Neural progenitor cell (in vitro differentiated cells): ENCODE data around the gene DAGLB. TPM values are rescaled to one million over a fixed set of nuclear protein-coding genes. Genes with fewer than 3 reads are reported as not detected.

ENCODE experiments used
- DNase-seq: peaks from one replicate; pipeline ENCODE4 v3.0.0-alpha.2; 2016; ENCODE audit warnings: low spot score
- H2AFZ ChIP-seq: fragments of 200-600 bp; sonication (generic); replicated peaks from 2 replicates; pipeline ENCODE4 v1.6.1; 2016; ENCODE audit warnings: antibody characterized with exemption
- H3F3A ChIP-seq: fragments of 200-600 bp; sonication (generic); 2 replicates; pipeline ENCODE4 v1.6.1; 2016; ENCODE audit warnings: antibody characterized with exemption, low read depth
- H3K27ac ChIP-seq: fragments of 200-600 bp; sonication (generic); 2 replicates; pipeline ENCODE4 v1.5.1; 2016; ENCODE audit warnings: mild to moderate bottlenecking
- H3K27me3 ChIP-seq: fragments of 200-600 bp; sonication (generic); 2 replicates; pipeline ENCODE4 v1.6.1; 2016; ENCODE audit warnings: mild to moderate bottlenecking, moderate library complexity
- H3K36me3 ChIP-seq: fragments of 200-600 bp; sonication (generic); 2 replicates; pipeline ENCODE4 v1.5.1; 2016
- H3K4me1 ChIP-seq: fragments of 200-600 bp; sonication (generic); 2 replicates; pipeline ENCODE4 v1.6.1; 2016; ENCODE audit warnings: mixed run types
- H3K4me2 ChIP-seq: fragments of 200-600 bp; sonication (generic); 2 replicates; pipeline ENCODE4 v1.6.1; 2016
- H3K4me3 ChIP-seq: fragments of 200-600 bp; sonication (generic); 2 replicates; pipeline ENCODE4 v1.5.1; 2016
- H3K79me2 ChIP-seq: fragments of 200-600 bp; sonication (generic); 2 replicates; pipeline ENCODE4 v1.6.1; 2016; ENCODE audit warnings: low read depth
- H3K9ac ChIP-seq: fragments of 200-600 bp; sonication (generic); 2 replicates; pipeline ENCODE4 v1.6.1; 2016
- H3K9me3 ChIP-seq: fragments of 200-600 bp; sonication (generic); 2 replicates; pipeline ENCODE4 v1.5.1; 2016; ENCODE audit warnings: low read depth
- H4K20me1 ChIP-seq: fragments of 200-600 bp; sonication (generic); 2 replicates; pipeline ENCODE4 v1.6.1; 2016; ENCODE audit warnings: low read depth
- H3K27ac Mint-ChIP-seq: 3 replicates; pipeline ENCODE4 v1.8.0; 2021; ENCODE audit warnings: mixed read lengths
- H3K27me3 Mint-ChIP-seq: 2 replicates; pipeline ENCODE4 v1.8.0; 2022; ENCODE audit warnings: low read depth, mild to moderate bottlenecking, inconsistent platforms, moderate library complexity, mixed read lengths; ENCODE audit not compliant: insufficient read depth
- H3K36me3 Mint-ChIP-seq: 3 replicates; pipeline ENCODE4 v1.8.0; 2021; ENCODE audit warnings: mixed read lengths
- H3K4me1 Mint-ChIP-seq: 3 replicates; pipeline ENCODE4 v1.8.0; 2021; ENCODE audit warnings: mixed read lengths
- H3K4me3 Mint-ChIP-seq: 3 replicates; pipeline ENCODE4 v1.8.0; 2021; ENCODE audit warnings: mild to moderate bottlenecking, moderate library complexity, mixed read lengths
- H3K9me3 Mint-ChIP-seq: 3 replicates; pipeline ENCODE4 v1.8.0; 2020; ENCODE audit warnings: mixed read lengths
- CTCF ChIP-seq: fragments of 200-600 bp; sonication (generic); IDR thresholded peaks from 2 replicates; pipeline ENCODE4 v1.5.1; 2017; ENCODE audit warnings: antibody characterized with exemption, mild to moderate bottlenecking
- EZH2 ChIP-seq: fragments of 200-600 bp; sonication (generic); IDR thresholded peaks from 2 replicates; pipeline ENCODE4 v1.6.1; 2017; ENCODE audit warnings: antibody characterized with exemption, mild to moderate bottlenecking, moderate library complexity
- EZH2phosphoT487 ChIP-seq: fragments of 200-600 bp; sonication (generic); IDR thresholded peaks from 2 replicates; pipeline ENCODE4 v1.6.1; 2017; ENCODE audit warnings: antibody characterized with exemption
- total RNA-seq: library from RNA; depleted of rRNA; stranded (reverse); fragments of >200 nt; gene quantifications from 2 replicates; pipeline ENCODE4 v1.2.3, GENCODE V29; 2015; ENCODE audit warnings: low replicate concordance

Gene DAGLB
- total RNA-seq, 1 donor from 2014 or later = 28.0 TPM

- Mint-ChIP-seq H3K36me3 (peaks cover 30% of the 10 kb centered on the region), H3K9me3 (no peaks in the 10 kb centered on the region), H3K27ac (no peak overlapping the region), H3K4me1 (peaks cover 4% of the 10 kb centered on the region), H3K4me3 (no peak overlapping the region), H3K27me3 (peaks cover 7% of the 10 kb centered on the region)
- no peaks in the 10 kb centered on the region for H3K27me3 ChIP-seq
- H3K36me3 ChIP-seq = no peaks in the 10 kb centered on the region
- H3K9ac ChIP-seq = no peak overlapping the region
- no peaks in the 10 kb centered on the region for H3K9me3 ChIP-seq
- no peak overlapping the region for H3K27ac ChIP-seq
- peaks cover 9% of the 10 kb centered on the region for H3F3A ChIP-seq
- peaks cover 74% of the 10 kb centered on the region for H3K79me2 ChIP-seq
- no peak overlapping the region for H2AFZ ChIP-seq
- no peak overlapping the region for H3K4me2 ChIP-seq
- no peaks in the 10 kb centered on the region for H3K4me1 ChIP-seq
- no peak overlapping the region for H3K4me3 ChIP-seq
- H4K20me1 ChIP-seq = peaks cover 18% of the 10 kb centered on the region
- no peak for TF ChIP-seq CTCF
- no peak for TF ChIP-seq EZH2phosphoT487
- no peak for DNase-seq
Measured at GRCh38 chr7:6438427-6438826, 9.3 kb downstream of the DAGLB start.

- no peaks in the 10 kb centered on the region for H3K36me3 ChIP-seq
- H3K27me3 ChIP-seq = no peaks in the 10 kb centered on the region
- Mint-ChIP-seq H3K27ac (no peak overlapping the region), H3K4me1 (peaks cover 4% of the 10 kb centered on the region), H3K4me3 (no peak overlapping the region), H3K27me3 (peaks cover 7% of the 10 kb centered on the region), H3K9me3 (no peaks in the 10 kb centered on the region), H3K36me3 (peaks cover 29% of the 10 kb centered on the region)
- no peak overlapping the region for H3K9ac ChIP-seq
- no peak for TF ChIP-seq EZH2
- H3K27ac ChIP-seq = no peak overlapping the region
- no peak for DNase-seq
- H3K4me3 ChIP-seq = no peak overlapping the region
- no peaks in the 10 kb centered on the region for H3K9me3 ChIP-seq
- H3K4me2 ChIP-seq = no peak overlapping the region
- H3K4me1 ChIP-seq = no peaks in the 10 kb centered on the region
- peaks cover 18% of the 10 kb centered on the region for H4K20me1 ChIP-seq
- no peak overlapping the region for H2AFZ ChIP-seq
- H3K79me2 ChIP-seq = peaks cover 67% of the 10 kb centered on the region
- H3F3A ChIP-seq = peaks cover 9% of the 10 kb centered on the region
Measured at GRCh38 chr7:6437251-6437650, 10.5 kb downstream of the DAGLB start.

- Histone ChIP-seq H3K4me3 (no peak overlapping the region), H4K20me1 (peaks cover 18% of the 10 kb centered on the region), H3K36me3 (no peaks in the 10 kb centered on the region), H3K27ac (peak overlapping the region; percentile 33), H3K9ac (no peak overlapping the region), H3K4me1 (no peaks in the 10 kb centered on the region), H3F3A (peaks cover 9% of the 10 kb centered on the region), H3K9me3 (no peaks in the 10 kb centered on the region), H2AFZ (no peak overlapping the region), H3K27me3 (no peaks in the 10 kb centered on the region), H3K79me2 (peaks cover 58% of the 10 kb centered on the region), H3K4me2 (no peak overlapping the region)
- H3K36me3 Mint-ChIP-seq = peaks cover 25% of the 10 kb centered on the region
- no peak for TF ChIP-seq EZH2phosphoT487
- no peak for TF ChIP-seq CTCF
- no peak for TF ChIP-seq EZH2
- peaks cover 4% of the 10 kb centered on the region for H3K4me1 Mint-ChIP-seq
- no peak overlapping the region for H3K4me3 Mint-ChIP-seq
- no peaks in the 10 kb centered on the region for H3K9me3 Mint-ChIP-seq
- peaks cover 7% of the 10 kb centered on the region for H3K27me3 Mint-ChIP-seq
- no peak for DNase-seq
- H3K27ac Mint-ChIP-seq = no peak overlapping the region
Measured at GRCh38 chr7:6436385-6436685, 11.4 kb downstream of the DAGLB start.

- H3K27me3 ChIP-seq = no peaks in the 10 kb centered on the region
- no peaks in the 10 kb centered on the region for H3K36me3 ChIP-seq
- H4K20me1 ChIP-seq = peaks cover 18% of the 10 kb centered on the region
- no peak overlapping the region for H2AFZ ChIP-seq
- DNase-seq = peak; percentile 82
- H3K4me3 ChIP-seq = no peak overlapping the region
- Mint-ChIP-seq H3K4me1 (peaks cover 4% of the 10 kb centered on the region), H3K36me3 (peaks cover 26% of the 10 kb centered on the region), H3K4me3 (peak overlapping the region; percentile 13), H3K27me3 (peaks cover 6% of the 10 kb centered on the region), H3K27ac (no peak overlapping the region), H3K9me3 (no peaks in the 10 kb centered on the region)
- peaks cover 52% of the 10 kb centered on the region for H3K79me2 ChIP-seq
- no peaks in the 10 kb centered on the region for H3K9me3 ChIP-seq
- peaks cover 9% of the 10 kb centered on the region for H3F3A ChIP-seq
- no peak overlapping the region for H3K9ac ChIP-seq
- TF ChIP-seq EZH2phosphoT487 = no peak
- no peak for TF ChIP-seq EZH2
- TF ChIP-seq CTCF = peak; percentile 99
- no peak overlapping the region for H3K4me2 ChIP-seq
- H3K4me1 ChIP-seq = no peaks in the 10 kb centered on the region
- peak overlapping the region; percentile 33 for H3K27ac ChIP-seq
Measured at GRCh38 chr7:6435486-6436384, 12.0 kb downstream of the DAGLB start.
